GM23248 (cell line): ENCODE data around the gene ADK. TPM values are rescaled to one million over a fixed set of nuclear protein-coding genes. Genes with fewer than 3 reads are reported as not detected.

Experiments
- DNase-seq: peaks from one replicate; pipeline ENCODE4 v3.0.0-alpha.2; 2015
- H2AFZ ChIP-seq: fragments of 200-600 bp; sonication (generic); 2 replicates; pipeline ENCODE4 v1.6.1; 2016; ENCODE audit warnings: antibody characterized with exemption
- H3F3A ChIP-seq: fragments of 200-600 bp; sonication (generic); 2 replicates; pipeline ENCODE4 v1.6.1; 2016; ENCODE audit warnings: mild to moderate bottlenecking, antibody characterized with exemption, mixed run types; ENCODE audit not compliant: insufficient read depth
- H3K27ac ChIP-seq: fragments of 200-600 bp; sonication (generic); 2 replicates; pipeline ENCODE4 v1.5.1; 2016; ENCODE audit warnings: mild to moderate bottlenecking
- H3K27me3 ChIP-seq: fragments of 200-600 bp; sonication (generic); replicated peaks from 2 replicates; pipeline ENCODE4 v1.6.1; 2016; ENCODE audit warnings: mild to moderate bottlenecking; ENCODE audit not compliant: insufficient read depth
- H3K36me3 ChIP-seq: fragments of 200-600 bp; sonication (generic); 2 replicates; pipeline ENCODE4 v1.6.1; 2016; ENCODE audit warnings: low read depth, mild to moderate bottlenecking
- H3K4me1 ChIP-seq: fragments of 200-600 bp; sonication (generic); 2 replicates; pipeline ENCODE4 v1.6.1; 2016; ENCODE audit warnings: mild to moderate bottlenecking; ENCODE audit not compliant: insufficient read depth
- H3K4me2 ChIP-seq: fragments of 200-600 bp; sonication (generic); one replicate; pipeline ENCODE4 v1.6.1; 2016; ENCODE audit warnings: mild to moderate bottlenecking; ENCODE audit not compliant: unreplicated experiment
- H3K4me3 ChIP-seq: fragments of 200-600 bp; sonication (generic); 2 replicates; pipeline ENCODE4 v1.5.1; 2016; ENCODE audit warnings: mild to moderate bottlenecking
- H3K79me2 ChIP-seq: fragments of 200-600 bp; sonication (generic); 2 replicates; pipeline ENCODE4 v1.6.1; 2016; ENCODE audit warnings: mild to moderate bottlenecking; ENCODE audit not compliant: insufficient read depth
- H3K9ac ChIP-seq: fragments of 200-600 bp; sonication (generic); 2 replicates; pipeline ENCODE4 v1.6.1; 2016; ENCODE audit warnings: mild to moderate bottlenecking
- H3K9me2 ChIP-seq: fragments of 200-600 bp; sonication (generic); 2 replicates; pipeline ENCODE4 v1.6.1; 2016; ENCODE audit warnings: mixed run types, mild to moderate bottlenecking, moderate library complexity; ENCODE audit not compliant: insufficient read depth
- H3K9me3 ChIP-seq: fragments of 200-600 bp; sonication (generic); one replicate; pipeline ENCODE4 v1.6.1; 2017; ENCODE audit warnings: low read depth
- H4K20me1 ChIP-seq: fragments of 200-600 bp; sonication (generic); 2 replicates; pipeline ENCODE4 v1.6.0; 2016; ENCODE audit not compliant: insufficient read depth
- EZH2 ChIP-seq: fragments of 200-600 bp; sonication (generic); IDR thresholded peaks from 2 replicates; pipeline ENCODE4 v1.6.1; 2018; ENCODE audit warnings: antibody characterized with exemption, mild to moderate bottlenecking; ENCODE audit not compliant: insufficient read depth, poor library complexity, severe bottlenecking
- EZH2phosphoT487 ChIP-seq: fragments of 200-600 bp; sonication (generic); IDR thresholded peaks from 2 replicates; pipeline ENCODE4 v1.6.1; 2018; ENCODE audit warnings: antibody characterized with exemption, moderate library complexity, mild to moderate bottlenecking, low read depth; ENCODE audit not compliant: insufficient read depth
- WGBS, 2 experiments: methylation state at CpG; one replicate each; pipeline ENCODE4 v1.1.6; 2015 to 2017; ENCODE audit warnings: low lambda C conversion rate in 2 of 2, low coverage in 1 of 2; ENCODE audit errors: missing lambda C conversion rate in 2 of 2; 5-methylcytosine and 5-hydroxymethylcytosine counted together
- in situ Hi-C: fragments of 300-500 bp; cut with MboI; formaldehyde crosslinking; loops from 2 replicates; pipeline ENCODE4 v1.15.0; 2020
- polyA plus RNA-seq: library from polyadenylated mRNA; unstranded; fragments of >200 nt; fragmentation: Nextera tagmentation; extraction: Ambion mirVana; gene quantifications from 2 replicates; pipeline ENCODE4 v1.2.1, GENCODE V29; 2016
- total RNA-seq: library from RNA; depleted of rRNA; stranded (reverse); fragments of >200 nt; shearing (Covaris generic); gene quantifications from 2 replicates; pipeline ENCODE4 v1.2.3, GENCODE V29; 2014

The ADK gene
- total and polyA plus RNA-seq, 2 experiments from 2014 or later, result 43.7 to 75.1 TPM

DNA sequence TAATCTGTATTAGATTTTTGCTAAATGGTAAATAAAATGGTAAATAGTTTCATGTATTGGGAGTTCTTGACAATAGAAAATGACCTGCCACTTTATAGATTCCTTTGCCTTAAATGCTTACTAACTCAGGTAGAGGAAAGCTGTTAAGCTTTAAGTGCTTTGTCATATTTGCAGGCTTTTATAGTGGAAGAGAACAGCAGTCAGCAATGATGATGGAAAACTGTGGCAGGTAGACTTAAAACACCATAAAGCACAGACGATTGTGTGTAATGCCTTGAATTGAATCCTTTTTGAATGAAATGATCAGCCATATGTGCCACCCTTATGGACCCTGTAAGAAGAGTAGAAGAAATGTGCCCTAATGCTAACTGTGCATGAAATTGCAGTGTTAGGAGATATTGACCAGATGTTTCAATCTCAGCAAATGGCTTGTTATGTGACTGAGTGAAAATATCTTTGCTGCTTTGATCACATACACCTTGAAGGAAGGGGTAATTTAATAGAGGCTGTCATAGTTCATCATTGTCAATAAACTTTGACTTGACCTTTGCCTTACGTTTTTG is 230.4 kb downstream of the ADK start:
- Histone ChIP-seq H4K20me1 (no peaks in the 10 kb centered on the region), H3K36me3 (no peaks in the 10 kb centered on the region), H3K4me1 (no peaks in the 10 kb centered on the region), H3F3A (no peaks in the 10 kb centered on the region), H3K4me2 (no peak overlapping the region), H3K27ac (no peak overlapping the region), H3K9me3 (no peaks in the 10 kb centered on the region), H3K4me3 (no peak overlapping the region), H2AFZ (no peak overlapping the region), H3K79me2 (peaks cover 40% of the 10 kb centered on the region), H3K9me2 (no peaks in the 10 kb centered on the region), H3K27me3 (no peaks in the 10 kb centered on the region), H3K9ac (no peak overlapping the region)
- WGBS, 2 experiments, result 50 to 54% methylated on average over 2 of the region's 2 CpGs
- DNase-seq, result no peak
- in situ Hi-C loops, result no loop called here
- no peak for TF ChIP-seq EZH2phosphoT487
- no peak for TF ChIP-seq EZH2

DNA sequence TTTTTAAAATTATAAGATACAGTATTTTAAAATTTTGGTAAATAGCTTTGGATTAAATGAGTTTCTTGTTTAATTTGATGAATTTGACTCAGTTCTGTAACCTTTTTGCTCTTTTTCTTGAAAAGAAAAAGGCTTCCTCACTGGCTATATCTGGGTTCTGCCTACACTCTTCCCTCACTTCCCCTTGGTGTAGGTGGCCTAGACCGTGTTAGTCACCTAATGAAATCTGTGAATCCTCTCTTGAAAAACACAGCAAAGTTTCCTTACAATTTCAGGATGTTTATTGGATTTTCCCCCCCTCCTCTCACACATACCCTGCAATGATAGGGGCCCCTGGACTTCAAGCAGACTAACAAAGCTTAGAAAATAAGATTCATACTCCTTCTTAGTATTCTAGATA is 231.6 kb downstream of the ADK start:
- Histone ChIP-seq H4K20me1 (no peaks in the 10 kb centered on the region), H3K4me1 (no peaks in the 10 kb centered on the region), H3K27me3 (no peaks in the 10 kb centered on the region), H3K9ac (no peak overlapping the region), H3K36me3 (no peaks in the 10 kb centered on the region), H3K4me3 (no peak overlapping the region), H3K27ac (no peak overlapping the region), H3K9me2 (no peaks in the 10 kb centered on the region), H3F3A (no peaks in the 10 kb centered on the region), H3K79me2 (peaks cover 35% of the 10 kb centered on the region), H3K4me2 (no peak overlapping the region), H2AFZ (no peak overlapping the region), H3K9me3 (no peaks in the 10 kb centered on the region)
- 72 to 79% methylated on average over 1 of the region's 1 CpG for WGBS, 2 experiments
- TF ChIP-seq EZH2 (no peak), EZH2phosphoT487 (no peak)
- DNase-seq, result peak; percentile 16
- in situ Hi-C loops, result no loop called here

DNA sequence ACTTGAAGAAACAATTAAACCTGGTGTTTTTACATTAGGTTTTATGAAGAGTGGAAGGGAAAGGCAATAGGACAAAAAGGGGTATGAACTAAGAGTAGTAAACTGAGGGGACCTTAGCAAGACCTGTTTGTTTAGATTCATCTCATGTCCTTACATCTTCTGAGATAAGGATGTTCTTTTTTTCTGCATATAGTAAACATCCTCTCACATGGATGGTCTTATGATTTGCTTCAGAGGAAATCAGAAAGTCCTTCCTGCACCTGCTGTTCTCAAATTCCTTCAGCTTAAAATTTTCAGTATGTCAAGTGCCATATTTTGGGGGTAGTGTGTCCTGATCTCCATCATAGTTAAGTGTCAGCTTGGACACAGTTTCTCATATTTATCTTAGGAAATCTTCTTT is 232.6 kb downstream of the ADK start:
- in situ Hi-C loops, result no loop called here
- no peak overlapping the region for H2AFZ ChIP-seq
- no peak overlapping the region for H3K4me2 ChIP-seq
- DNase-seq, result no peak
- no peaks in the 10 kb centered on the region for H3F3A ChIP-seq
- no peaks in the 10 kb centered on the region for H3K9me3 ChIP-seq
- H3K9ac ChIP-seq, result no peak overlapping the region
- no peak overlapping the region for H3K27ac ChIP-seq
- TF ChIP-seq EZH2phosphoT487 (no peak), EZH2 (no peak)
- no peak overlapping the region for H3K4me3 ChIP-seq
- no peaks in the 10 kb centered on the region for H3K27me3 ChIP-seq
- no peaks in the 10 kb centered on the region for H3K36me3 ChIP-seq
- H4K20me1 ChIP-seq, result no peaks in the 10 kb centered on the region
- peaks cover 30% of the 10 kb centered on the region; the same call in 1 of the 2 replicates for H3K79me2 ChIP-seq
- no peaks in the 10 kb centered on the region for H3K4me1 ChIP-seq
- H3K9me2 ChIP-seq, result no peaks in the 10 kb centered on the region

DNA sequence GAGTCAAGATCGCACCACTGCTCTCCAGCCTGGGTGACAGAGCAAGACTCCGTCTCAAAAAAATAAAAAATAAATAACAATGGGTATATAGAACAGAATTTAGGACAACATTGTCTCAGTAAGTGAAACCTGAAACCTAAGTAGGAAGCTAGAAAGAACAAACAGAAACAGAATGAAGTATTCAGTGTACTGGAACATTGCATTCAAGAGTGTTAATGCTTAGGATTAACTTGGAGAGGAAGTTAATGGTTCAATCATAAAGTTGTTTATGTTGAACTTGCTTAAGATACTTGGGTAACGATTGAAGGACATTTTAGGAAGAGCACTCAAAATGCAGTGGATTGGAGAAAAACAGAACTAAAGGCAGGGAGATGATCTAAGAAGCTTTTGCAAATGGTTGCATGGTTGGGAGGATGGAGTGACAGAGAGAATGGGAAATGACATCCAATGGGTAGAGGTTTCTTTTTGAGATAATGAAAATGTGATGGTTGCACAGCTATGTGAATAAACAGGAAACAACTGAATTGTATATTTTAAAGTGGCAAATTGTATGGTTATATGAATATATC is 233.7 kb downstream of the ADK start:
- TF ChIP-seq EZH2, result no peak
- no peak for TF ChIP-seq EZH2phosphoT487
- Histone ChIP-seq H4K20me1 (no peaks in the 10 kb centered on the region), H3K36me3 (no peaks in the 10 kb centered on the region), H3K4me2 (no peak overlapping the region), H3K9me3 (no peaks in the 10 kb centered on the region), H3K9ac (no peak overlapping the region), H3K4me1 (no peaks in the 10 kb centered on the region), H3F3A (no peaks in the 10 kb centered on the region), H2AFZ (no peak overlapping the region), H3K79me2 (peaks cover 23% of the 10 kb centered on the region; the same call in 1 of the 2 replicates), H3K4me3 (no peak overlapping the region), H3K27me3 (no peaks in the 10 kb centered on the region), H3K9me2 (no peaks in the 10 kb centered on the region), H3K27ac (no peak overlapping the region)
- 98 to 100% methylated on average over 3 of the region's 3 CpGs for WGBS, 2 experiments
- in situ Hi-C loops, result no loop called here
- no peak for DNase-seq

DNA sequence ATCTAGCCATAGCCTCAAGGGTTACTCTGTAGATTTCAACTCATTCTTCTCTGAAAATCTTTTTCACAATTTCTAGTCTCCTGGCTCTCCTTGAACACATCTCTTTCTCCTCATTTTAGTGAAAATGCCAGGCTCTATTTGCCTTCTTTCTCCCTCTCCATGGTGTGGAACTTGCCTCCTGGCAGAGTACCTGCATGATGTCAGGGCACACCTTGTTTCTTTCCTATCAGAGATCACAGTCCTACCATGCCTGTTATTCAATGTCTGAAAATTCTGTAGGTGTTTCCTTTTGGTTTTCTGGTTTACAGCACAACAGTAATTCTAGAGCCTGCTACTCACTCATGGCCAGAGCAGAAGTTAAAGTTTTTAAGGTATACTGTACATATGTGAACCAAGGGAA is 237.8 kb downstream of the ADK start:
- no peak for TF ChIP-seq EZH2phosphoT487
- no peak for TF ChIP-seq EZH2
- in situ Hi-C loops, result no loop called here
- no peak overlapping the region for H3K27ac ChIP-seq

More for the DNA sequence above, 237.8 kb downstream of the ADK start:
- 0 out of 2 replicates have a peak, but pooled peaks cover 4% of the 10 kb centered on the region for H4K20me1 ChIP-seq
- no peaks in the 10 kb centered on the region for H3K9me3 ChIP-seq
- no peaks in the 10 kb centered on the region for H3K4me1 ChIP-seq
- no peak for DNase-seq
- H3K79me2 ChIP-seq, result peaks cover 20% of the 10 kb centered on the region
- no peaks in the 10 kb centered on the region for H3K36me3 ChIP-seq
- H3K4me3 ChIP-seq, result no peak overlapping the region
- H2AFZ ChIP-seq, result no peak overlapping the region
- H3K4me2 ChIP-seq, result no peak overlapping the region
- no peak overlapping the region for H3K9ac ChIP-seq
- no peaks in the 10 kb centered on the region for H3K9me2 ChIP-seq
- peaks cover 3% of the 10 kb centered on the region; the same call in 1 of the 2 replicates for H3F3A ChIP-seq
- no peaks in the 10 kb centered on the region for H3K27me3 ChIP-seq
